CD14-positive monocyte (primary cell): ENCODE measurements around the gene CYTH1. TPM values are rescaled to one million over a fixed set of nuclear protein-coding genes. Genes with fewer than 3 reads are reported as not detected.
A peak's percentile ranks its signal among the peaks of the same experiment; 100 is the strongest.
"Not testable (repeated sequence)": the region's sequence is repeated elsewhere in the genome, so short reads cannot be mapped to it uniquely, and the experiment has no call there.

Experiments used
- DNase-seq, 3 donors: peaks; one replicate each; pipeline ENCODE4 v3.0.0-alpha.2; 2011 to 2022
- H2AFZ ChIP-seq: 2 replicates; pipeline ENCODE4 v1.6.0; 2012; ENCODE audit warnings: mild to moderate bottlenecking, low read depth, low read length, inconsistent platforms; ENCODE audit not compliant: insufficient read depth, poor library complexity, severe bottlenecking
- H3K27ac ChIP-seq, 2 donors: 1 replicate in 1 of 2; 2 replicates in 1 of 2; pipeline ENCODE4 v1.5.1; 2012 to 2013; ENCODE audit warnings: low read length in 2 of 2, control low read depth in 1 of 2, inconsistent platforms in 1 of 2, low read depth in 1 of 2, mild to moderate bottlenecking in 1 of 2
- H3K27me3 ChIP-seq, 2 donors: one replicate each; pipeline versions ENCODE4 v1.6.0 to v1.6.1; 2011 to 2013; ENCODE audit warnings: low read length in 2 of 2; ENCODE audit not compliant: control insufficient read depth in 2 of 2, insufficient read depth in 2 of 2
- H3K36me3 ChIP-seq, 2 donors: replicated peaks in 1 of 2; 1 replicate in 1 of 2; 2 replicates in 1 of 2; pipeline versions ENCODE4 v1.5.1 to v1.6.1; 2012 to 2013; ENCODE audit warnings: low read length in 2 of 2, control low read depth in 1 of 2, inconsistent platforms in 1 of 2, mild to moderate bottlenecking in 1 of 2; ENCODE audit not compliant: insufficient read depth in 2 of 2, control insufficient read depth in 1 of 2
- H3K4me1 ChIP-seq, 2 donors: 1 replicate in 1 of 2; 2 replicates in 1 of 2; pipeline versions ENCODE4 v1.5.1 to v1.6.1; 2012 to 2013; ENCODE audit warnings: low read length in 2 of 2, control low read depth in 1 of 2, inconsistent platforms in 1 of 2, mild to moderate bottlenecking in 1 of 2, moderate library complexity in 1 of 2; ENCODE audit not compliant: insufficient read depth in 2 of 2, control insufficient read depth in 1 of 2
- H3K4me2 ChIP-seq: replicated peaks from 2 replicates; pipeline ENCODE3; 2012; ENCODE audit warnings: low read length, moderate library complexity, mild to moderate bottlenecking; ENCODE audit not compliant: poor library complexity, severe bottlenecking; ENCODE audit errors: extremely low read depth
- H3K4me3 ChIP-seq, 3 experiments: fragments of 200-600 bp in 1 of 3; sonication (generic) in 1 of 3; replicated peaks in 1 of 3; 1 replicate in 2 of 3; 2 replicates in 1 of 3; pipeline ENCODE4 v1.5.1; 2011 to 2013; ENCODE audit warnings: low read length in 3 of 3, mild to moderate bottlenecking in 3 of 3, control low read depth in 2 of 3, low read depth in 2 of 3, inconsistent platforms in 1 of 3, moderate library complexity in 1 of 3
- H3K79me2 ChIP-seq: 2 replicates; pipeline ENCODE4 v1.6.0; 2012; ENCODE audit warnings: mild to moderate bottlenecking, control low read depth, inconsistent platforms, low read length, moderate library complexity; ENCODE audit not compliant: insufficient read depth
- H3K9ac ChIP-seq: 2 replicates; pipeline ENCODE4 v1.6.0; 2017; ENCODE audit warnings: low read length, mild to moderate bottlenecking; ENCODE audit not compliant: insufficient read depth, poor library complexity, severe bottlenecking
- H3K9me3 ChIP-seq, 2 donors: replicated peaks in 1 of 2; 1 replicate in 1 of 2; 2 replicates in 1 of 2; pipeline versions ENCODE4 v1.5.1 to v1.6.1; 2012 to 2013; ENCODE audit warnings: low read length in 2 of 2, control low read depth in 1 of 2; ENCODE audit not compliant: control insufficient read depth in 1 of 2, insufficient read depth in 1 of 2
- H4K20me1 ChIP-seq: 2 replicates; pipeline ENCODE4 v1.6.0; 2012; ENCODE audit warnings: mild to moderate bottlenecking, low read length, control low read depth, moderate library complexity; ENCODE audit not compliant: insufficient read depth
- H3K27ac Mint-ChIP-seq, 7 donors: one replicate each; pipeline ENCODE4 v1.8.0; 2020; ENCODE audit warnings: mild to moderate bottlenecking in 7 of 7, mixed read lengths in 7 of 7, moderate library complexity in 6 of 7, inconsistent platforms in 2 of 7
- H3K27me3 Mint-ChIP-seq, 3 donors: one replicate each; pipeline ENCODE4 v1.8.0; 2021 to 2022; ENCODE audit warnings: low read depth in 3 of 3, mild to moderate bottlenecking in 3 of 3, mixed read lengths in 3 of 3, moderate library complexity in 3 of 3, inconsistent platforms in 1 of 3
- H3K36me3 Mint-ChIP-seq, 2 donors: one replicate each; pipeline ENCODE4 v1.8.0; 2020; ENCODE audit warnings: mixed read lengths in 2 of 2, inconsistent platforms in 1 of 2, mild to moderate bottlenecking in 1 of 2
- H3K4me1 Mint-ChIP-seq: one replicate; pipeline ENCODE4 v1.8.0; 2020; ENCODE audit warnings: mild to moderate bottlenecking, mixed read lengths
- H3K4me3 Mint-ChIP-seq, 2 donors: one replicate each; pipeline ENCODE4 v1.8.0; 2020; ENCODE audit warnings: mild to moderate bottlenecking in 2 of 2, mixed read lengths in 2 of 2, moderate library complexity in 1 of 2
- H3K9me3 Mint-ChIP-seq, 7 donors: one replicate each; pipeline ENCODE4 v1.8.0; 2020 to 2022; ENCODE audit warnings: mixed read lengths in 7 of 7, mild to moderate bottlenecking in 6 of 7, moderate library complexity in 6 of 7, inconsistent platforms in 2 of 7
- CTCF ChIP-seq: fragments of 200-600 bp; IDR thresholded peaks from one replicate; pipeline ENCODE4 v1.8.0; 2022; ENCODE audit warnings: antibody characterized with exemption, mild to moderate bottlenecking
- WGBS: methylation state at CpG from one replicate; pipeline ENCODE4 v1.1.5; 2013; ENCODE audit warnings: missing lambda C conversion rate; ENCODE audit not compliant: insufficient coverage; 5-methylcytosine and 5-hydroxymethylcytosine counted together
- intact Hi-C, 2 donors: fragments of 100-400 bp; cut with micrococcal nuclease; formaldehyde crosslinking; loops; one replicate each; pipeline versions ENCODE4 v1.15.0 to v1.15.1; 2023
- polyA plus RNA-seq, 3 donors: library from polyadenylated mRNA; depleted of rRNA in 1 of 3; unstranded in 2 of 3; stranded (reverse) in 1 of 3; fragments of 300-500 nt in 2 of 3; fragments of >200 nt in 1 of 3; fragmentation: Illumina TruSeq in 2 of 3; gene quantifications; 1 replicate in 2 of 3; 2 replicates in 1 of 3; pipeline ENCODE4 v1.2.3, GENCODE V29; 2012 to 2021

Gene CYTH1
- polyA plus RNA-seq, 3 donors: 68.6 to 211 (median 80.9) TPM

GRCh38 chr17:78672871-78673371, 109.2 kb downstream of the CYTH1 start:
- H3K36me3 Mint-ChIP-seq: peaks cover 70 to 83% of the 10 kb centered on the region in 2 donors
- H3K9ac ChIP-seq: no peak overlapping the region
- H3K9me3 Mint-ChIP-seq: peaks cover 0 to under 1% (median 0%) of the 10 kb centered on the region in 7 donors
- H3K4me3 ChIP-seq: no peak overlapping the region
- peaks cover 54 to 70% of the 10 kb centered on the region in 2 donors for H3K36me3 ChIP-seq
- H4K20me1 ChIP-seq: peaks cover 37% of the 10 kb centered on the region
- no peaks in the 10 kb centered on the region for H3K79me2 ChIP-seq
- H2AFZ ChIP-seq: no peak overlapping the region
- H3K27ac ChIP-seq: peak overlapping the region in 1 of 2 donors; percentile 22
- no peak overlapping the region for H3K4me3 Mint-ChIP-seq
- H3K27ac Mint-ChIP-seq: peak overlapping the region in 3 of 7 donors; percentile 12 to 77 (median 15)
- DNase-seq: no peak
- no peaks in the 10 kb centered on the region for H3K4me1 ChIP-seq
- TF ChIP-seq CTCF: no peak
- intact Hi-C loops: no loop called here
- H3K27me3 Mint-ChIP-seq: peaks cover 0 to 2% (median 0%) of the 10 kb centered on the region in 3 donors
- H3K4me2 ChIP-seq: no peak overlapping the region
- H3K27me3 ChIP-seq: no peaks in the 10 kb centered on the region
- 97% methylated on average over 5 of the region's 5 CpGs for WGBS
- H3K4me1 Mint-ChIP-seq: no peaks in the 10 kb centered on the region
- no peaks in the 10 kb centered on the region for H3K9me3 ChIP-seq

GRCh38 chr17:78672005-78672404, 110.1 kb downstream of the CYTH1 start:
- H3K27ac Mint-ChIP-seq: peak overlapping the region in 2 of 7 donors; percentile 15 to 50
- no peaks in the 10 kb centered on the region for H3K9me3 Mint-ChIP-seq
- H3K4me1 ChIP-seq: peaks cover 3 to 5% of the 10 kb centered on the region in 2 donors
- no peaks in the 10 kb centered on the region for H3K27me3 ChIP-seq
- no peak overlapping the region for H2AFZ ChIP-seq
- 83% methylated on average over 9 of the region's 11 CpGs for WGBS
- H3K27ac ChIP-seq: no peak overlapping the region
- peaks cover 0 to 2% (median 0%) of the 10 kb centered on the region in 3 donors for H3K27me3 Mint-ChIP-seq
- H4K20me1 ChIP-seq: peaks cover 28% of the 10 kb centered on the region
- H3K9me3 ChIP-seq: no peaks in the 10 kb centered on the region
- peaks cover 2% of the 10 kb centered on the region for H3K4me1 Mint-ChIP-seq
- no peak overlapping the region for H3K4me2 ChIP-seq
- TF ChIP-seq CTCF: no peak
- H3K4me3 ChIP-seq: no peak overlapping the region
- no peak overlapping the region for H3K9ac ChIP-seq
- DNase-seq: no peak
- H3K4me3 Mint-ChIP-seq: no peak overlapping the region
- H3K36me3 Mint-ChIP-seq: peaks cover 66 to 83% of the 10 kb centered on the region in 2 donors
- peaks cover 44 to 69% of the 10 kb centered on the region in 2 donors for H3K36me3 ChIP-seq
- intact Hi-C loops: no loop called here
- no peaks in the 10 kb centered on the region for H3K79me2 ChIP-seq

GRCh38 chr17:78671726-78672001, 110.4 kb downstream of the CYTH1 start:
- 80% methylated on average over 1 of the region's 3 CpGs for whole genome bisulfite sequencing
- DNase-seq, H3K27ac ChIP-seq, H3K79me2 ChIP-seq, H3K4me1 Mint-ChIP-seq, H3K27me3 Mint-ChIP-seq, intact Hi-C loops, H2AFZ ChIP-seq, H3K9me3 Mint-ChIP-seq, H3K9me3 ChIP-seq, H3K4me3 Mint-ChIP-seq, H3K4me2 ChIP-seq, H3K9ac ChIP-seq, H3K4me3 ChIP-seq, H3K4me1 ChIP-seq, H3K27me3 ChIP-seq: not testable (repeated sequence)
- H3K36me3 Mint-ChIP-seq: peaks cover 66 to 83% of the 10 kb centered on the region in 2 donors
- H3K27ac Mint-ChIP-seq: peak overlapping the region in 1 of 7 donors; percentile 50
- peaks cover 25% of the 10 kb centered on the region for H4K20me1 ChIP-seq
- H3K36me3 ChIP-seq: peaks cover 41 to 66% of the 10 kb centered on the region in 2 donors
